ENCODE data around the gene C17orf100. TPM values are rescaled to one million over a fixed set of nuclear protein-coding genes. Genes with fewer than 3 reads are reported as not detected.

C17orf100 gene
- under 1 TPM in 1 of 2 donors, not detected in 1; 0.63 TPM for total RNA-seq

DNA sequence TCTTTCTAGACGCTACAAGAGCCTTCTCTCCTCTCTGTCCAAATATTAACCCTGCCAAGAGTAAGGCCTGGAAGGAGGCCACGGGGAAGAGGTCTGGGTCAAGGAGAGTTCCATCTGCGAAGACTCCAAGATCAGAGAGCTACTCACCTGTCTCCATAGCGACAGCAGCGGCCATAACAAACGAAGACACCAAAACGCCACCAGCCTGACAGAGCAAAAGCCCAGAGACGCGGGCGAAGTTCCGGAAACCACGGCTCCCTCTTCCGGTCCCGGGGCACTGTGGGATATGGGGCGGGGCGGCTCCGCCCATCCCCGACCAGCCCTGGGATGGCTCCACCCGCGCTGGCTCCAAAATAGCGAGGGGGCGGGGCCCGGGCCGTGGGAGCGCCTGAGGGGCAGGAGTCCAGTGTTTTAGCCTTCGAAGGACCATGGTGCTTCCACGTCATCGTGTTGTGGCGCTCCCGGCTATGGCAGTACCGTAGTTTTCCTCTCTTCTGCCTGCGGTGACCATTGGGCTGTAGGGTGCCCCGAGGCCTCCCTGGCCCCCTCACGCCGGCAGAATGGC lies at the start of gene C17orf100, which contains the start of gene MED31:
Gene C17orf100, plus strand, starts transcription at position 409 of the 565 bp plus-strand sequence. Its CDS starts 152 bp downstream, at position 561.
Gene MED31, minus strand, starts transcription at position 252 of the 565 bp plus-strand sequence. Its CDS starts 77 bp downstream, at position 175.
- Histone ChIP-seq H3K9me3 (no peaks in the 10 kb centered on the region), H3K27me3 (peaks cover 3 to 5% of the 10 kb centered on the region in 2 donors), H3K27ac (peak within 1 kb of the TSS; percentile 77 to 83), H3K36me3 (no peaks in the 10 kb centered on the region), H3K4me3 (peak within 1 kb of the TSS; percentile 80 to 85), H3K4me1 (peaks cover 0 to 30% of the 10 kb centered on the region in 2 donors)
- no peak for TF ChIP-seq CTCF (IDR thresholded peaks at IDR 0.05)
- peak; percentile 94 for DNase-seq (ENCODE audit: low spot score)

DNA sequence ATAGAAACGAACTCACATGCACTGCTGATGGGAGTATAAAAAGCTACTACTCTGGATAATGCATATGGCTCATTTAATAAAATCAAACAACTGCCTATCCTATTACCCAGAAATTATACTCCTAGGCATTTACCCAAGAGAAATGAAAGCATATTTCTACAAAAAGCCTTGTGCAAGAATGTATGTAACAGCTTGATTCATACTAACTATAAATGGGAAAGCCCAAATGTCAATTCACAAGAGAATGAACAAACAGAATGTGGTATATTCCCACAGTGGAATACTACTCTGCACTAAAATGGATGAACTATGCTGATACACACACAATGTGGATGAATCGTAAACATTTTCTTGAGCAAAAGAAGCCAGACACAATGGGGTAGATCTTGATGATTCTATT lies 49.4 kb upstream of the C17orf100 start:
- no peak for TF ChIP-seq CTCF (IDR thresholded peaks at IDR 0.05)
- Histone ChIP-seq H3K36me3 (peaks cover 46% of the 10 kb centered on the region), H3K9me3 (no peaks in the 10 kb centered on the region), H3K27ac (no peak overlapping the region), H3K27me3 (no peaks in the 10 kb centered on the region), H3K4me1 (peaks cover 0 to 5% of the 10 kb centered on the region in 2 donors), H3K4me3 (no peak overlapping the region)
- no peak for DNase-seq (ENCODE audit: low spot score)

- Histone ChIP-seq H3K36me3 (peaks cover 53% of the 10 kb centered on the region), H3K27me3 (no peaks in the 10 kb centered on the region), H3K27ac (no peak overlapping the region), H3K4me1 (no peaks in the 10 kb centered on the region), H3K4me3 (no peak overlapping the region), H3K9me3 (no peaks in the 10 kb centered on the region)
- DNase-seq (ENCODE audit: low spot score), result no peak
- no peak for TF ChIP-seq CTCF (IDR thresholded peaks at IDR 0.05)
Measured at GRCh38 chr17:6603744-6604325, 47.7 kb upstream of the C17orf100 start.

- no peak overlapping the region for H3K27ac ChIP-seq
- H3K36me3 ChIP-seq, result peaks cover 53% of the 10 kb centered on the region
- H3K4me3 ChIP-seq, result no peak overlapping the region
- H3K9me3 ChIP-seq, result no peaks in the 10 kb centered on the region
- no peaks in the 10 kb centered on the region for H3K4me1 ChIP-seq
- DNase-seq (ENCODE audit: low spot score), result no peak
- no peak for TF ChIP-seq CTCF (IDR thresholded peaks at IDR 0.05)
- no peaks in the 10 kb centered on the region for H3K27me3 ChIP-seq
Measured at GRCh38 chr17:6605142-6605541, 46.4 kb upstream of the C17orf100 start.

- H3K36me3 ChIP-seq, result peaks cover 40% of the 10 kb centered on the region
- no peak overlapping the region for H3K27ac ChIP-seq
Measured at GRCh38 chr17:6608321-6608720, 43.2 kb upstream of the C17orf100 start.

More at GRCh38 chr17:6608321-6608720, 43.2 kb upstream of the C17orf100 start:
- no peak for DNase-seq (ENCODE audit: low spot score)
- H3K27me3 ChIP-seq, result no peaks in the 10 kb centered on the region
- H3K4me3 ChIP-seq, result no peak overlapping the region
- no peaks in the 10 kb centered on the region for H3K9me3 ChIP-seq
- TF ChIP-seq CTCF (IDR thresholded peaks at IDR 0.05), result no peak
- H3K4me1 ChIP-seq, result no peaks in the 10 kb centered on the region
